Measurements from ENCODE around the gene TMC7.

TMC7 gene

GRCh38 chr16:19092653-19093410 lies 109.1 kb downstream of the TMC7 start:
- no peak for DNase-seq

GRCh38 chr16:19093631-19094541 lies 110.2 kb downstream of the TMC7 start:
- no peak for DNase-seq

GRCh38 chr16:19094542-19095365 lies 111.0 kb downstream of the TMC7 start:
- no peak for DNase-seq

- no peak for DNase-seq
These were observed 111.9 kb downstream of the TMC7 start for GRCh38 chr16:19095654-19096053.

- no peak for DNase-seq
These were observed 114.4 kb downstream of the TMC7 start for GRCh38 chr16:19098173-19098572.

DNA sequence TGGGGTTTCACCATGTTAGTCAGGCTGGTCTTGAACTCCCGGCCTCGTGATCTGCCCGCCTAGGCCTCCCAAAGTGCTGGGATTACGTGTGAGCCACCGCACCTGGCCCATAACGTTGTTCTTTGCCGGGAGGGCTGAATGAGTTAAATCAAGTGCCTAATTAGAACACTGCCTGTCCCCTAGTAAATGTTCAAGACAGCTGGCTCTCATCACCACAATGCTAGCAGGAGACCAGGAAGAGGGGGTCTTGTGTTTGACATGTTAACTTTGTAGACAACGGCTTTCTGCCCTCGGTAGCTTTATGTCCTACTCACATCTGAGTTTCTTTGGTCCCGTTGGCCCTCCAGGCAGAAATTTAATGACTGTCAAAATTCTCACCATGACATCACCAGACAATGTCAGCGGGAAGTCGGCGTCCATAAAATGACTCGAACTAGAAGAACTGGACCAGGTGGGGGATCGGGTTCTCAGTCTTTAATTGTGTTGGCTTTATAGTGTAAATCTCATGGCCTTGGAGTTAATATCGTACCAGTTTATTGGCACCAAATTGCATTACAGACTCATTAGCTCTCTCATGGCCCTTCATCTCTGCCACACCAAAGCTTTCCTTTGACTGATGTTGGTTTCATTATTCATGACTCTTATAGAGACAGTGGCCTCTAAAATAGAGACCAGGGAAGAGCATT lies 118.6 kb downstream of the TMC7 start:
- DNase-seq = no peak

DNA sequence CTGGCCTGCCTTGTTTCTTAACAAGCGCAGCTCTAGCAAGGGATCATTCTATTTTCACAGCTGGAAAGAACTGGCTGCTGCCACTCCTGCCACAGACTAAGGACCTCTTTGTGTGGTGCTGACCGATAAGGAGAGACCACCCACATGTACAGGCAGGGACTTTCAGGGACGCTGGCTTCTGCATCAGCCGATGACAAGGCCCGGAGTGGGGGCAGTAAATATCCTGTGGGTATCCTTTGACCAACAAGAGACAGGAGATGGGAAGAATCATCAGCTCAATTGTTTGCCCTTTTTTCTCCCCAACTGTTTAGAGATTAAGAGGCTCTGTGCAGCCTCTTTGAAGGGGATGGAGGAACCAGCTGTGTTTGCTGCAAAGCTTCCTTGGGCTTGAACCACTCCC lies 120.9 kb downstream of the TMC7 start:
- no peak for DNase-seq

GRCh38 chr16:19105131-19105530 lies 121.4 kb downstream of the TMC7 start:
- no peak for DNase-seq

DNA sequence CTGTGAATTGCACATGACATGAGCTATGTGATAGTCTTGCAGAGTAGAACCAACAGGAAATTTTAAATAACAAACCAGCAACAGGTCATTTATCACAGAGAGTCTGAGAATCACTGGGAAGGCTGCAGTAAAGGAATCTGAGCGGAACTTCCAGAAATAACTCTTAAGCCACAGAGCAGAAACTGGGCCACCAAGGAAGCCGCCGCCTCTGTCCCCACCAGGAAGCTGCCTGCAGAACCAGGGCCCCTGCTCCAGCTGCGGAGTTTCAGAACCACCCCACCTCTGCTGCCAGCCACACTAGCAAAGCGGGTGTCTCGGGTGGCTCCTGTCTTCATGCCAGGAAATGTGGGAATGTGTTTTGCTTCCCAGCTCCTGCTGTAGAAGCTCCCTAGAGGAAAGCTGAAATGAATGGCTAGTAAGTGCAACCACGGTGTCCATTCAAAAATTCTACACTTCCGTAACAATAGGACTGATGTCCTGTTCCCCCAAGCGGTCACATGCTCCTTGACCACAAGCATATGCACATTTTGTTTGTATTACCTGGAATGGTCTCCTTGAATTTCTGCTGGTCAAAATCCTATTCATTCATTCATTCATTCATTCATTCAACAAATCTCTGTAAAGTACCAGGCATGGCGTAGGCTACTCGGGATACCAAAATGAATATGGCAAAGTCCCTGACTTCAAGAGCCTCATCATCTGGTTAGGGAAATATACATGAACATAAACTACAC lies 122.3 kb downstream of the TMC7 start:
- DNase-seq = no peak

GRCh38 chr16:19106625-19107020 lies 122.9 kb downstream of the TMC7 start:
- no peak for DNase-seq

DNA sequence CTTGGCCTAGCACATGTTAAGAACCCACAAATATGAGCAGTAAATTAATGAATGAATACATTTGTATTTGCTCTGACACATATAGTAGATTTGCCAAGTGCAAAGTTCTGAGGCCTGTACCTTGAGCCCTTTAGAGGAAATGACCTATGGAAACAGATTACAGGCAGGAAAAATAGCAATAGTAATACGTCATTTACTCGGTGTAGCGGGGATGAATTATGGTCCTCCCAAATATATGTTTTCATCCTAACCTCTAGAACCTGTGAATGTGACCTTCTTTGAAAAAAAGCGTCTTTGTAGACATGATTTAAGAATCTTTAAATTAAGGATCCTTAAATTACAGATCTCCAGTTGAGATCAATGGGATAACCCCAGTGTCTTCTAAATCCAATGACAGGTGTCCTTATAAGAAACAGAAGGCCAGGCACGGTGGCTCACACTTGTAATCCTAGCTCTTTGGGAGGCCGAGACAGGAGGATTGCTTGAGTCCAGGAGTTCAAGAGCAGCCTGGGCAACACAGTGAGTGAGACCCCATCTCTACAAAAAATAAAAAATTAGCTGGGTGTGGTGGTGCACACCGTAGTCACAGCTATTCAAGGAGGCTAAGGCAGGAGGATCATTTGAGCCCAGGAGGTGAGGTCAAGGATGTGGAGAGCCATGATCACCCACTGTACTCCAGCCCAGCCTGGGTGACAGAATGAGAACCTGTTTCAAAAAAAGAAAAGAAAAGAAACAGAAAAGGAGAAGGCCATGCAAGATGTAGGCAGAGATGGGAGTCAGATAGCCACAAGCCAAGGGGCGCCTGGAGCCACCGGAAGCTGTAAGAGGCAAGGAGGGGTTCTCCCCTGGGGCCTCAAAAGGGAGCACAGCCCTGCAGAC lies 124.9 kb downstream of the TMC7 start:
- DNase-seq = no peak

- DNase-seq = no peak
These were observed 125.5 kb downstream of the TMC7 start for GRCh38 chr16:19109288-19109664.

DNA sequence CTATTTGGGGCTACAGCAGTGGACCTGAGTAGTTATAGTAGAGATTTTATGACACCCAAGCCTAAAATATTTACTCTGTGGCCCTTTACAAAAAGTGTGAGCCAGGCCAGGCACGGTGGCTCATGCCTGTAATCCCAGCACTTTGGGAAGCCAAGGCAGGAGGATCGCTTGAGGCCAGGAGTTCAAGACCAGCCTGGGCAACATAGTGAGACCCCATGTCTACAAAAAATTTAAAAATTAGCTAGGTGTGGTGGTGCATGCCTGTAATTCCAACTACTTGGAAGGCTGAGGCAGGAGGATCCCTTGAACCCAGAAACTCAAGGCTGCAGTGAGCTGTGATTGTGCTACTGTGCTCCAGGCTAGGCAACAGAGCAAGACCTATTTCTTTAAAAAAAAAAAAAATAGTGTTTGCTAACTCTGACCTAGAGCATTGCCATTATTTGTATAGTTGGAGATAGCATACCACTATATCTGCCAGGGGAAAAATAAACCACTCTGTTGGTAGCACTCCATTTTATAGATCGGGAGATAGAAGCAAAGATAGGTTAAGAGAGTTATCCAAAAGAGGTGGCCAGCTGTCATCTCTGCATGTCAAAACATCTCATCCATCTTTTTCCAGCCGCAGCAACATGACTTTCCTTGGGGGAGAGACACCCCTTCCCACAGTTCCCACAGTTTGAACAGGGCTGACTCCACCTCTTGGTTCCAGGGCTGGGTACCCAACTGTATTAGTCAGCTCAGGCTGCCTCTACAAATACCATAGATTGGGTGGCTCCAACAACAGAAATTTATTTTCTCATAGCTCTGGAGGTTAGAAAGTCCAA lies 127.0 kb downstream of the TMC7 start:
- DNase-seq = no peak

DNA sequence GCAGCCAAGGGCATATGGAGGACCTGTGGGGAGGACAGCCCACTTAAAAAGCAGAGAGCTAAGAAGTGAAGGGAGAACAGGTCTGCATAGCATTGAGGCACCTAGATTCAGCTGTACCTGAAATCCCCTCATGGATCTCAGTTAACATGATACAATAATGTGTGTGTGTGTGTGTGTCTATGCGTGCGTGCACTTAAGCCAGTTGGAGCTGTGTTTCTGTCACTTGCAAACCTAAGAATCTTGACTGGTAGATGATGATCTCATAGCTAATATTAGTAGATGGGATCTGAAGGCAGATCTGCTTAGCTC lies 128.3 kb downstream of the TMC7 start:
- DNase-seq = no peak

All from activated CD8-positive, alpha-beta memory T cell treated with anti-CD3 and anti-CD28 coated beads for 24 hours (primary cell).